HUES6 (cell line): Measurements from ENCODE around the gene GLP1R.

Experiments used
- H3K27ac ChIP-seq: 2 replicates; pipeline ENCODE4 v1.7.0; 2013; ENCODE audit warnings: low read depth, mild to moderate bottlenecking, low read length, inconsistent platforms
- H3K27me3 ChIP-seq: 2 replicates; pipeline ENCODE4 v1.6.1; 2013; ENCODE audit warnings: low read length; ENCODE audit not compliant: control insufficient read depth, insufficient read depth
- H3K36me3 ChIP-seq: 2 replicates; pipeline ENCODE4 v1.6.1; 2013; ENCODE audit warnings: low read length; ENCODE audit not compliant: control insufficient read depth, insufficient read depth
- H3K4me1 ChIP-seq: 2 replicates; pipeline ENCODE4 v1.6.1; 2013; ENCODE audit warnings: low read length; ENCODE audit not compliant: control insufficient read depth, insufficient read depth
- H3K4me3 ChIP-seq: 2 replicates; pipeline ENCODE4 v1.5.1; 2013; ENCODE audit warnings: low read depth, low read length
- H3K9ac ChIP-seq: one replicate; pipeline ENCODE4 v1.6.1; 2013; ENCODE audit warnings: mild to moderate bottlenecking, low read length
- H3K9me3 ChIP-seq: 2 replicates; pipeline ENCODE4 v1.6.1; 2013; ENCODE audit warnings: low read depth, low read length; ENCODE audit not compliant: control insufficient read depth, insufficient read depth

GLP1R gene

GRCh38 chr6:39107034-39107433 is 58.5 kb downstream of the GLP1R start:
- Histone ChIP-seq H3K9me3 (no peaks in the 10 kb centered on the region), H3K9ac (no peak overlapping the region), H3K4me1 (no peaks in the 10 kb centered on the region), H3K27ac (no peak overlapping the region), H3K27me3 (no peaks in the 10 kb centered on the region), H3K36me3 (peaks cover 26% of the 10 kb centered on the region), H3K4me3 (no peak overlapping the region)

DNA sequence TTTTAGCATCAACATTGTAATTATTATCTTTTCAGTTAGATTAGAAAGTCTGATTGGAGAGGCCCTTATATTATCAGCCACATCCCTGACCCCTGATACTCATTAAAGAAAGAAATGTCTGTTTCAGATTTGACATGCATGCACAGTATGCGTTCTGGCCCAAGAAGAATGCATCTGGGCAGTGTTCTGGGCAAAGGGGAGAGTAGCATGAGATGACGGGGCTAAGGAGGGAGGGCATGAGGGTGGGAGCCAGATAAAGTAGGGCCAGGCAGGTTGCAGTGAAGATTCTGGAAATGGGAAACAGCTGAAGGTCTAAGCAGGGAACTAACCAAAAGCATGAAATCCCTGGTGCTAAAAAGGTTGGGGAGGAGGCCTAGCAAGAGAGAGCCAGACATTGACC is 59.1 kb downstream of the GLP1R start:
- no peak overlapping the region for H3K4me3 ChIP-seq
- H3K27ac ChIP-seq = no peak overlapping the region
- H3K9me3 ChIP-seq = no peaks in the 10 kb centered on the region
- no peak overlapping the region for H3K9ac ChIP-seq
- no peaks in the 10 kb centered on the region for H3K4me1 ChIP-seq
- peaks cover 26% of the 10 kb centered on the region for H3K36me3 ChIP-seq
- no peaks in the 10 kb centered on the region for H3K27me3 ChIP-seq

GRCh38 chr6:39108041-39108839 is 59.7 kb downstream of the GLP1R start:
- Histone ChIP-seq H3K27ac (no peak overlapping the region), H3K36me3 (peaks cover 26% of the 10 kb centered on the region)

GRCh38 chr6:39111280-39111679 is 62.7 kb downstream of the GLP1R start:
- Histone ChIP-seq H3K36me3 (peaks cover 18% of the 10 kb centered on the region), H3K4me3 (no peak overlapping the region), H3K27me3 (no peaks in the 10 kb centered on the region), H3K9me3 (no peaks in the 10 kb centered on the region), H3K4me1 (peaks cover 6% of the 10 kb centered on the region), H3K27ac (no peak overlapping the region), H3K9ac (no peak overlapping the region)

More at GRCh38 chr6:39108041-39108839, 59.7 kb downstream of the GLP1R start:
- Histone ChIP-seq H3K4me3 (no peak overlapping the region), H3K27me3 (no peaks in the 10 kb centered on the region), H3K4me1 (no peaks in the 10 kb centered on the region; the same call in 1 of the 2 replicates), H3K9ac (no peak overlapping the region), H3K9me3 (no peaks in the 10 kb centered on the region)

- Histone ChIP-seq H3K4me1 (peaks cover 6% of the 10 kb centered on the region), H3K9ac (no peak overlapping the region), H3K4me3 (peak overlapping the region; percentile 74), H3K27me3 (no peaks in the 10 kb centered on the region), H3K9me3 (no peaks in the 10 kb centered on the region), H3K36me3 (peaks cover 17% of the 10 kb centered on the region), H3K27ac (no peak overlapping the region)
Observed at GRCh38 chr6:39113788-39114187, 65.2 kb downstream of the GLP1R start.

- peaks cover 12% of the 10 kb centered on the region for H3K36me3 ChIP-seq
- peaks cover 6% of the 10 kb centered on the region for H3K4me1 ChIP-seq
- no peaks in the 10 kb centered on the region for H3K27me3 ChIP-seq
- peak overlapping the region; percentile 74 for H3K4me3 ChIP-seq
- H3K27ac ChIP-seq = peak overlapping the region; percentile 68; the same call in 1 of the 2 replicates
- no peaks in the 10 kb centered on the region for H3K9me3 ChIP-seq
- peak overlapping the region; percentile 79 for H3K9ac ChIP-seq
Observed at GRCh38 chr6:39114388-39114703, 65.8 kb downstream of the GLP1R start.

- H3K27me3 ChIP-seq = no peaks in the 10 kb centered on the region
- H3K9me3 ChIP-seq = no peaks in the 10 kb centered on the region
- H3K36me3 ChIP-seq = peaks cover 6% of the 10 kb centered on the region
- H3K4me1 ChIP-seq = peaks cover 6% of the 10 kb centered on the region
- H3K27ac ChIP-seq = peak within 1 kb of the TSS; percentile 68
- H3K9ac ChIP-seq = peak within 1 kb of the TSS; percentile 79
- peak within 1 kb of the TSS; percentile 74 for H3K4me3 ChIP-seq
Observed at GRCh38 chr6:39114704-39115599, 66.4 kb downstream of the GLP1R start, which contains the start of gene SAYSD1. Gene SAYSD1 (minus strand): TSS chr6:39115186. CDS start chr6:39115089, 97 bp downstream.

DNA sequence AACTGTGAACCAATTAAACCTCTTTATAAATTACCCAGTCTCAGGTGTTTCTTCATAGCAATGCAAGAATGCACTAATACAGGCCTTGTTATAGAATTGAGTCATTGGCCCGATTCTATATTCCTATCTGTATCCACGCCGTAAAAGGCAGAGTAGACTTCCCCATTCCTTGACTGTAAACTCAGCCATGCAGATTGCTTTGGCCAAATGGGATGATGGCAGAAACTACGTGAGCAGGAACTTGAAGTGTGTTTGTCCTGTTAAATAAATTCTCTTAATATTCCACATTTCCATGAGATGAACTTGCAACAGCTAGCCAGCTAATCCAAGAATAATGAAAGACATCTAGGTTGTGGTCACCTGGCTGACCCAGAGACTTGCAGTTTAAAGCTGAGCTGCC is 70.3 kb downstream of the GLP1R start:
- Histone ChIP-seq H3K9ac (no peak overlapping the region), H3K27me3 (no peaks in the 10 kb centered on the region), H3K27ac (no peak overlapping the region), H3K36me3 (no peaks in the 10 kb centered on the region), H3K9me3 (no peaks in the 10 kb centered on the region), H3K4me3 (no peak overlapping the region), H3K4me1 (peaks cover 6% of the 10 kb centered on the region; the same call in 1 of the 2 replicates)

- Histone ChIP-seq H3K9ac (no peak overlapping the region), H3K36me3 (no peaks in the 10 kb centered on the region), H3K27me3 (no peaks in the 10 kb centered on the region), H3K27ac (no peak overlapping the region), H3K9me3 (peaks cover 6% of the 10 kb centered on the region; the same call in 1 of the 2 replicates), H3K4me1 (no peaks in the 10 kb centered on the region), H3K4me3 (no peak overlapping the region)
Observed at GRCh38 chr6:39124114-39124513, 75.5 kb downstream of the GLP1R start.

DNA sequence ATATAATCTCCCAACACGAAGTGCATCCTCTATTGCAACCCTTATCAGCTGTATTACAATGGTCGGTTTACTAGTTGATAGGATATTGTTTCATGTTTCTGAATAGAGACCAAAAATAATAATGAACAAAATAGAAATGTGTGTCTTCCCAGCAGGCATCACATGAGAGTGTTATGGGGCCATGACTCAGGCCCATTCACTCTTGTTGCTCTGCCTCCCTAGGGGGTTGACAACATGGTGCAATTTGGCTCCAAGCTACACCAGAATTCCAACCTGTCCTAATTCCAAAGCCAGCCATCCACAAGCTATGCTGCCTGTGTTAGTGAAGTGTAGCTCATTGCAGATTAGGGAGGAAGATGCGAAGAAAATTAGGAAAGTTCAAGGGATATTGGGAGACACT is 79.5 kb downstream of the GLP1R start:
- Histone ChIP-seq H3K9me3 (peaks cover 6% of the 10 kb centered on the region; the same call in 1 of the 2 replicates), H3K4me1 (peaks cover 8% of the 10 kb centered on the region; the same call in 1 of the 2 replicates), H3K36me3 (no peaks in the 10 kb centered on the region), H3K9ac (no peak overlapping the region), H3K4me3 (no peak overlapping the region), H3K27ac (no peak overlapping the region), H3K27me3 (no peaks in the 10 kb centered on the region)

GRCh38 chr6:39128832-39129231 is 80.3 kb downstream of the GLP1R start:
- H3K9ac ChIP-seq = no peak overlapping the region
- peaks cover 8% of the 10 kb centered on the region; the same call in 1 of the 2 replicates for H3K4me1 ChIP-seq
- peaks cover 4% of the 10 kb centered on the region; the same call in 1 of the 2 replicates for H3K36me3 ChIP-seq
- no peak overlapping the region for H3K27ac ChIP-seq
- peaks cover 9% of the 10 kb centered on the region; the same call in 1 of the 2 replicates for H3K9me3 ChIP-seq
- no peaks in the 10 kb centered on the region for H3K27me3 ChIP-seq
- H3K4me3 ChIP-seq = no peak overlapping the region
